Ovary (tissue), 3 donors: ENCODE data around the gene NRTN.

Experiments
- CTCF ChIP-seq, 3 donors: fragments of 450-650 bp in 2 of 3; fragments of 200-600 bp in 1 of 3; IDR thresholded peaks; one replicate each; pipeline versions ENCODE4 v1.5.1 to v1.8.0; 2016 to 2022; ENCODE audit warnings: antibody characterized with exemption in 3 of 3, mild to moderate bottlenecking in 1 of 3
- POLR2A ChIP-seq: fragments of 450-650 bp; IDR thresholded peaks from one replicate; pipeline ENCODE4 v1.6.1; 2017; ENCODE audit warnings: antibody characterized with exemption, mild to moderate bottlenecking, moderate library complexity
- donor health status: DM: no; HTN: no; CAD: no.

GRCh38 chr19:5799247-5800241, 5.3 kb upstream of the NRTN start:
- TF ChIP-seq CTCF (IDR thresholded peaks at IDR 0.05) (no peak), POLR2A (no peak)
